Measurements from ENCODE around the gene ITGB3.
A peak's percentile ranks its signal among the peaks of the same experiment; 100 is the strongest.

The ITGB3 gene

DNA sequence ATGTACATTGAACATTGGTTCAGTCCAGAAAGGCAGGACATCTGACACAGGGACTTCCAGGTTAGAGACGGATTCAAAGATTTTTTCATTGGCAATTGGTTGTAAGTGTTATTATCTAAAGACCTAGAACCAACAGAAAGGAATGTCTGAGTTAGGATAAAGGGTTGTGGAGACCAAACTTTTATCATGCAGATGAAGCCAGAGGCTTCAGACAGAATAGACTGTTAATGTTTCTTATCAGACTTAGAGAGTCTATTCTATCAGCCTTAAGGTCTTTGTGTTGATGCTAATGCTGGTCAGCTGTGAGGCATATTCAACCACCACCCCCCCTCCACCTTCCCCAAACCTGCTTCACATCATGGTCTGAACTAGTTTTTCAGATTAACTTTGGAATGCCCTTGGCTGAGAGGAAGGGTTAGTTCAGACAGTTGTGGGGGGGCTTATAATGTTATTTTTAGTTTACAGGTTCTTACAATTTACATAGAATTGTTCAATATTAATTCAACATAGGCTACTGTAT, 2.1 kb upstream of the ITGB3 start:
- Histone ChIP-seq H3K27me3 (ENCODE audit: low read depth, low read length) (no peaks in the 10 kb centered on the region), H3K4me3 (ENCODE audit: low read length) (no peak overlapping the region), H3K27ac (ENCODE audit: low read length) (no peak overlapping the region), H3K4me1 (ENCODE audit: low read length) (0 out of 2 replicates have a peak, but pooled peaks cover 3% of the 10 kb centered on the region), H3K4me2 (ENCODE audit: low read length) (no peak overlapping the region), H3K9me3 (ENCODE audit: insufficient read depth, low read length) (no peaks in the 10 kb centered on the region), H4K20me1 (ENCODE audit: insufficient read depth, low read length) (no peaks in the 10 kb centered on the region), H3K36me3 (replicated peaks; ENCODE audit: low read depth, low read length) (no peaks in the 10 kb centered on the region), H3K79me2 (ENCODE audit: low read length) (no peaks in the 10 kb centered on the region), H3K9ac (ENCODE audit: low read length) (no peak overlapping the region), H2AFZ (ENCODE audit: low read depth, low read length) (no peak overlapping the region)
- TF ChIP-seq EZH2phosphoT487 (IDR thresholded peaks at IDR 0.05; ENCODE audit: low read depth), result no peak

GRCh38 chr17:47252209-47252608, 1.4 kb upstream of the ITGB3 start:
- no peak for TF ChIP-seq EZH2phosphoT487 (IDR thresholded peaks at IDR 0.05; ENCODE audit: low read depth)
- TF ChIP-seq, protein P1, sequence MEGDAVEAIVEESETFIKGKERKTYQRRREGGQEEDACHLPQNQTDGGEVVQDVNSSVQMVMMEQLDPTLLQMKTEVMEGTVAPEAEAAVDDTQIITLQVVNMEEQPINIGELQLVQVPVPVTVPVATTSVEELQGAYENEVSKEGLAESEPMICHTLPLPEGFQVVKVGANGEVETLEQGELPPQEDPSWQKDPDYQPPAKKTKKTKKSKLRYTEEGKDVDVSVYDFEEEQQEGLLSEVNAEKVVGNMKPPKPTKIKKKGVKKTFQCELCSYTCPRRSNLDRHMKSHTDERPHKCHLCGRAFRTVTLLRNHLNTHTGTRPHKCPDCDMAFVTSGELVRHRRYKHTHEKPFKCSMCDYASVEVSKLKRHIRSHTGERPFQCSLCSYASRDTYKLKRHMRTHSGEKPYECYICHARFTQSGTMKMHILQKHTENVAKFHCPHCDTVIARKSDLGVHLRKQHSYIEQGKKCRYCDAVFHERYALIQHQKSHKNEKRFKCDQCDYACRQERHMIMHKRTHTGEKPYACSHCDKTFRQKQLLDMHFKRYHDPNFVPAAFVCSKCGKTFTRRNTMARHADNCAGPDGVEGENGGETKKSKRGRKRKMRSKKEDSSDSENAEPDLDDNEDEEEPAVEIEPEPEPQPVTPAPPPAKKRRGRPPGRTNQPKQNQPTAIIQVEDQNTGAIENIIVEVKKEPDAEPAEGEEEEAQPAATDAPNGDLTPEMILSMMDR (IDR thresholded peaks at IDR 0.05; ENCODE audit: low read depth, low read length), result no peak
- H2AFZ ChIP-seq (ENCODE audit: low read depth, low read length), result no peak overlapping the region
- H3K27me3 ChIP-seq (ENCODE audit: low read depth, low read length), result peaks cover under 1% of the 10 kb centered on the region; the same call in 1 of the 2 replicates
- no peaks in the 10 kb centered on the region for H3K9me3 ChIP-seq (ENCODE audit: insufficient read depth, low read length)
- H3K27ac ChIP-seq (ENCODE audit: low read length), result no peak overlapping the region
- H3K4me2 ChIP-seq (ENCODE audit: low read length), result no peak overlapping the region
- H3K4me3 ChIP-seq (ENCODE audit: low read length), result no peak overlapping the region
- H4K20me1 ChIP-seq (ENCODE audit: insufficient read depth, low read length), result no peaks in the 10 kb centered on the region
- H3K9ac ChIP-seq (ENCODE audit: low read length), result no peak overlapping the region
- H3K79me2 ChIP-seq (ENCODE audit: low read length), result no peaks in the 10 kb centered on the region
- H3K4me1 ChIP-seq (ENCODE audit: low read length), result 0 out of 2 replicates have a peak, but pooled peaks cover 3% of the 10 kb centered on the region
- H3K36me3 ChIP-seq (replicated peaks; ENCODE audit: low read depth, low read length), result no peaks in the 10 kb centered on the region

DNA sequence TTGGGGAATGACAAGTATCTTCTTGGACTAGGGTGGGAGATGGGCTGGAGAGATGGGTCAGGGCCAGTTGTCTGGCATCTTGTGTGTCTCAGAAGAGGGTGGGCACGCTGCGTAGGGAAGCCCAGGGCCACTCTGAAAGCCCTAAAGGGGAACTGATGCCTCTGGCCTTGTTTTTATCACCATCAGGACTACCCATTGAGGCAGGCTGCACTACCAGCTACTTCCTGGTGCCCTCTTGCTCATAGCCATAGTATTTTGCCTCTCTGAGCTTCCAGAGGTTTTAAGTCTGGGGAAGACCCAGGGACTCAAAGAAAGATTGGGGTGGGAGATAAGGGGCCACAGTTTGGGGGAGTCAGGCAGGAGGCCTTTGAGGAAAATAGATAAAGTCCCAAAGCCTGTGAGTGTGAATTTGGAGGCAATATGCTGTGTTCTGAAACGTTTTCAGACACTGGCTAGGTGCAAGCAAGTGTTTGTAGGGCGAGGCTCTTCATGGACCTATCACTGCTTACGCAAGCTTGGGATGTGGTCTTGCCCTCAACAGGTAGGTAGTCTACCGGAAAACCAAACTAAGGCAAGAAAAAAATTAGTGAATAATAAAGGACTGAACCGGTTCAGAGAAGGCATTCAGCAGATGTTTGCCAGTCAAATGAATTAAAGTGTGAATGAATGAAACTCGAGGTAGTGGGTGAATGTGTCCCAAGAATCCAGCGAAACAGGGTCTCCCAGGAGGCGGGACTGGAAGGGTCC, 688 bp upstream of the ITGB3 start:
- H4K20me1 ChIP-seq (ENCODE audit: insufficient read depth, low read length), result no peaks in the 10 kb centered on the region
- peak overlapping the region; percentile 12; the same call in 1 of the 2 replicates for H3K9ac ChIP-seq (ENCODE audit: low read length)
- 0 out of 2 replicates have a peak, but pooled peaks cover 3% of the 10 kb centered on the region for H3K4me1 ChIP-seq (ENCODE audit: low read length)
- H3K27ac ChIP-seq (ENCODE audit: low read length), result no peak overlapping the region
- 0 out of 2 replicates have a peak overlapping the region, but pooled peaks have one; percentile 34 for H2AFZ ChIP-seq (ENCODE audit: low read depth, low read length)
- H3K4me3 ChIP-seq (ENCODE audit: low read length), result peak overlapping the region; percentile 92
- no peaks in the 10 kb centered on the region for H3K79me2 ChIP-seq (ENCODE audit: low read length)
- peak overlapping the region; percentile 91 for H3K4me2 ChIP-seq (ENCODE audit: low read length)
- no peaks in the 10 kb centered on the region for H3K9me3 ChIP-seq (ENCODE audit: insufficient read depth, low read length)
- TF ChIP-seq, protein P1 (IDR thresholded peaks at IDR 0.05; ENCODE audit: low read depth, low read length), result no peak
- TF ChIP-seq EZH2phosphoT487 (IDR thresholded peaks at IDR 0.05; ENCODE audit: low read depth), result no peak
- H3K36me3 ChIP-seq (replicated peaks; ENCODE audit: low read depth, low read length), result no peaks in the 10 kb centered on the region
- peaks cover 7% of the 10 kb centered on the region; the same call in 1 of the 2 replicates for H3K27me3 ChIP-seq (ENCODE audit: low read depth, low read length)

- Histone ChIP-seq H3K4me3 (ENCODE audit: low read length) (peak overlapping the region; percentile 92), H3K27ac (ENCODE audit: low read length) (no peak overlapping the region), H3K27me3 (ENCODE audit: low read depth, low read length) (peaks cover 11% of the 10 kb centered on the region; the same call in 1 of the 2 replicates), H3K36me3 (replicated peaks; ENCODE audit: low read depth, low read length) (no peaks in the 10 kb centered on the region), H3K9ac (ENCODE audit: low read length) (peak overlapping the region; percentile 66), H3K4me2 (ENCODE audit: low read length) (peak overlapping the region; percentile 91), H2AFZ (ENCODE audit: low read depth, low read length) (peak overlapping the region; percentile 48), H3K79me2 (ENCODE audit: low read length) (no peaks in the 10 kb centered on the region), H4K20me1 (ENCODE audit: insufficient read depth, low read length) (no peaks in the 10 kb centered on the region), H3K4me1 (ENCODE audit: low read length) (0 out of 2 replicates have a peak, but pooled peaks cover 3% of the 10 kb centered on the region), H3K9me3 (ENCODE audit: insufficient read depth, low read length) (no peaks in the 10 kb centered on the region)
- no peak for TF ChIP-seq EZH2phosphoT487 (IDR thresholded peaks at IDR 0.05; ENCODE audit: low read depth)
- TF ChIP-seq, protein P1 (IDR thresholded peaks at IDR 0.05; ENCODE audit: low read depth, low read length), result peak; percentile 32; the same call in 1 of the 2 replicates
Measured at GRCh38 chr17:47254403-47254943, 846 bp downstream of the ITGB3 start.
